ENCODE measurements around the gene SFT2D2.
A peak's percentile ranks its signal among the peaks of the same experiment; 100 is the strongest.

Gene SFT2D2

DNA sequence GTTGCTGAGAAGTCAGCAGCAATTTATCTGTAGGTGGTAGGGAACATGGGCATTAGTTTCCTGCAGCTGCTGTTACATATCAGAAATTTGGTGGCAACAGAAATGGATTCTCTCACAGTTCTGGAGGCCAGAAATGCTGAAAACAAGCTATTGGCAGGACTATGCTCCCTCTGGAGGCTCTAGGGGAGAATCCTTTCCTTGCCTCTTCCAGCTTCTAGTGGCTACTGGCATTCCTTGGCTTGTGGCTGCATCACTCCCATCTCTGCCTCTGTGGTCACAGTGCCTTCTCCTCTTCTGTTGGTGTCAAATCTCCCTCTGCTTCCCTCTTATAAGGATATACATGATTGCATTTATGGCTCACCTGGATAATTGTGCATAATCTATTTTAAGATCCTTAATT is 2.5 kb upstream of the SFT2D2 start:
- DNase-seq (ENCODE audit: low read depth, low spot score), result no peak

DNA sequence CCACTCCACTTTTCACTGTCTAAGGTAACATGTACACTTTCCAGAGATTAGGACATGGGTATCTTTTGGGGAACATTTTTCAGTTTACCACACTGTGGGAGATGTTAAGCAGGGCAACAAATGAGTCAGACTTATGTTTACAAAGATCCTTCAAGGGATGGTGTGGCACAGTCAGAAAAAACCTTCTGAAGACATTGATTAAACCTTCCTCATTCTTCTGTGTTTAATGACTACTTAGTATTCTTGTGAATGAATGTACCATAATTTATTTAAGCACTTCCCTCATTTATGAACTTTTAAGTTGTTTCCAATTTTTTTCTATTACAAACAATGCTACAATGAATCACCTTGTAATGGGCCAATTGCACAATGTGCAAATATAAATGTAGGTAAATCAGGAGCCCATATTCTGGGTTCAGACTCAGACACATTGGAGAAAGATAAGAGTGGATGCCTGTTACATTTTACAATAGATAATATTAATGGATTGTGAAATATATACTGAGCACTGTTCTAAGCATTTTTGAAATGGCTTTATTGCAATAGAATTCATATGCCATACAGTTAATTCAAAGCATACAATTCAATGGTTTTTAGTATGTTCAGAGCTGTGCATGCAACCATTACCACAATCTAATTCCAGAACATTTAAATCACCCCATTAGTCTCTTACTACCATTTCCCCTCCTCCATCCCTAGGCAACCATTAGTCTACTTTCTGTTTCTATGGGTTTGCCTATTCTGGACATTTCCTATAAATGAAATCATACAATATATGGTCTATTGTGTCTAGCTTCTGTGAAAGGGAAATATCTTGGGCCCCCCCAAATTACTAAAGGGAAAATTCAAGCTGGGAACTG is 1.9 kb upstream of the SFT2D2 start:
- no peak for DNase-seq (ENCODE audit: low read depth, low spot score)

DNA sequence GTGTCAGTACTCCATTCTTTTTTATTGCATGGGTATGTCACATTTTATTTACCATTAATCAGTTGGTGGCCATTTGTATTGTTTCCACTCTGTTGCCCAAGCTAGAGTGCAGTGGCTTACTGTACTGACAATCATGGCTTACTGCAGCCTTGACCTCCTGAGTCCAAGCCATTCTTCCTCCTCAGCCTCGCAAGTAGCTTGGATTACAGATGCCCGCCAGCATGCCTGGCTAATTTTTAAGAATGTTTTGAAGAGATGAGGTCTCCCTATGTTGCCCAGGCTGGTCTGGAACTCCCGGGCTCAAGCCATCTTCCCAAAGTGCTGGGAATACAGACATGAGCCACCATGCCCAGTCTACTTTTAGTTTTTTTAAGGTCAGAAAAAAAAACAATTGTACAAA is 813 bp upstream of the SFT2D2 start:
- no peak for DNase-seq (ENCODE audit: low read depth, low spot score)

DNA sequence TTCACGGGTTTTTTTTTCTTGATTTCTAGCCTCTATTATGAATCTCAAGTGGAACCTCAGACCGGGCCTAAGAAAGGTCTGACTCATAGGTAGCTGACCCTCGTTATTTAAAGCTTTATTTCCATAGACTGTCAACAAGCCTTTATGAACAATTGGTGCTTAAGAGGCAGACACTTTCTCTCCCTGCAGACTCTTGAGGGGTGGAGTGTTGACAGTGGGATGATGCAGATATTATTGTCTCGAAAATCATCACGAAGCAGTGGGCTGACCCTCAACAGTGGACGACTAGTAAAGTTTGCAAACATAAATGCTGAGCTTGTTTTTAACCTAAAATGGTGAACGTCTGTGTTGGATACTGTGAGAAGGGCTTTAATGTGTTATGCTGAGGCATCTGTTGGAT is 1.8 kb downstream of the SFT2D2 start:
- DNase-seq (ENCODE audit: low read depth, low spot score), result no peak

DNA sequence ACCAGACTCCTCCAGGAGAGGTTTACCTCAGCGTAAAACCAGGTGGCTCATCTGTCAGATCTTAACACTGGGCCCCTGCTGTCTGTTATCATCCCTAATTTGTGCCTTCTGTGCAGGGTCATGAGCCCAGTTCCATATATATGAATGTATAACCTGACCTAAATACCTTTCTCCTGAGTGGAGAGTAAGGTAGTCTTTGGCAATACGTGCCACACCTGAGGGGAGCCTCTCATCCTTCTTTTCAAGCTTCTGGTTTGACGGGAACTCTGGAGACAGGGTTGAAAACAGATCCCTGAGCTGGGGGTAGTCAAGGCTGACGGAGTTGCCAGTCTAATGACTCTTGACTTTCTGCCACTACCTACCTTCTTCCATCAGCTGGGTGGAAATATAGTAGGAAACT is 4.1 kb downstream of the SFT2D2 start:
- no peak for DNase-seq (ENCODE audit: low read depth, low spot score)

DNA sequence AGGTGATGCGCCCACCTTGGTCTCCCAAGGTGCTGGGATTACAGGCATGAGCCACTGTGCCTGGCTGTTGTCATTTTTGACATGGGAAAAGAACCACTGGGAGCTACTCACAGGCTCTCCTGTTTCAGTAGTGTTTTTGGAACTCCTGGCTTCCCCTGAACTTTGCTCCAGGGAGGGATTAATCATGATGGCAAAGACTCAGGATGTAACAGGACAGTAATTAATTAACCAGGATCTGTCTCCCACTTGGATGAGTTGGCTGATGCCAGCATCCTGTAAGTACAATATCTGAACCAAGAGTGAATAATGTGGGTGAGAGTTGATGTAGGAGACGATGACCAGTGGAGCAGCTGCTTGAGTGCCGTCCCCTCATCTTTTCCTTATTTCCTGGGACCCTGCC is 4.9 kb downstream of the SFT2D2 start:
- no peak for DNase-seq (ENCODE audit: low read depth, low spot score)

DNA sequence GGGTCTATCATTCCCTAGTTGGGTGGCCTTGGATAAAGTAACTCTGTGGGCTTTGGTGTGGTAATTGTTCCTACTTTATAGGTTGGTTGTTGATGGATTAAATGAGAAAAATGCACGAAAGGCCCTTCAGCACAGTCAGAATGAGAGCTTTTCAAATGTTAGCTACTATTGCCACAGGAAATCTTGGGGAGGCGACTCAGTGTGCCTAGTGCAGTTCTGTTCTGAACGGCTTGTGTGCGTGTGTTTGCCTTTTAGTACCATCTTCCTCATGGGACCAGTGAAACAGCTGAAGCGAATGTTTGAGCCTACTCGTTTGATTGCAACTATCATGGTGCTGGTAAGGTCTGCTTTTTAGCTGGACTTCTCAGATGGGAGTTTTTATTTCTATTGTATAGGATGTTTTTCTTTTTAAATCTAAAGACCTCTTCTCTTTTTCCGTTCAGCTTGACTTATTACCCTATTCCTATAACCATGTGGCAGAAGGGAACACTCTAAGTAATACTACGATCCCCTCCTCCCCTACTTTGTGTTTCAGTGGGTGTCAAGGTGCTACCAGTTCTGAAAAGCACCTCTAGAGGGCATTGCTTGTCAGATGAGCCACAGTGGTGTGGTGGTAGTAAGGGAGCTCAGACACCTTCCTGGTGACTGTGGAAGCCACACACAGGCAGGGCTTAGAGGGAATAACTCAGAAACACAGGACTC is 9.2 kb downstream of the SFT2D2 start:
- DNase-seq (ENCODE audit: low read depth, low spot score), result peak; percentile 21

DNA sequence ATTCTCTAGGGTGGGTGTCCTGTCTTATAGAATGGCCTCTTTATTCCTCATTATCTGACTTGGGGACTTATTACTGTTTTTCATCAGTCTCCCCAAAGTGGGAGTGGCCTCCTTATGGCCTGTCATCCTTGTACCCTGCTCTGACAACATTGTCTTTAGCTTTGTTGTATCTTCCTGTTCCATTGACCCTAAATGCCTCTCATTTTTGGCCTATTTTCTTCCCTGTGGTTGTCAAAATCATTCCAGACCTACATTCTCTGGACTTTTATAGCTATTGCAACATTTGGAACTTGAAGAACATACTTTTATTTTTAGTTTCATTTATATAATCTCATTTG is 9.7 kb downstream of the SFT2D2 start:
- DNase-seq (ENCODE audit: low read depth, low spot score), result no peak

DNA sequence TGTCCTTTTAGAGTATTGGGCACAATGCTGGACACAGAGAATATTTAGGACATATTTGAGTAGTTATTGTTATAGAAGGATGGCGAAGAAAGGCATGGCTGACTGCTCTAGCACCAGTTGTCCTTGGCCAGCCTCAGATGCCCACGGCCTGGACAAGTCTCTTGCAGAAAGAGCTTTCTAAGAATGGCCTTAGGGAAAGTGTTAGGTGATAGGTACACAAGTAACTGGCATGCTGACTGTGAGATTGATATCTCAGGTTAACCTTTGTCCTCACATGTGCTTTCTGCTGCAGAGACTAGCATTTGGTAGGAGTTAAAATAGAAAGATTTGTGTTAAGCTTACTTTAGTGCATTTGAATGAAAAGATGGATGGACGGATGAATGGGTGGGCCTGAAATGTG is 10.1 kb downstream of the SFT2D2 start:
- DNase-seq (ENCODE audit: low read depth, low spot score), result no peak

DNA sequence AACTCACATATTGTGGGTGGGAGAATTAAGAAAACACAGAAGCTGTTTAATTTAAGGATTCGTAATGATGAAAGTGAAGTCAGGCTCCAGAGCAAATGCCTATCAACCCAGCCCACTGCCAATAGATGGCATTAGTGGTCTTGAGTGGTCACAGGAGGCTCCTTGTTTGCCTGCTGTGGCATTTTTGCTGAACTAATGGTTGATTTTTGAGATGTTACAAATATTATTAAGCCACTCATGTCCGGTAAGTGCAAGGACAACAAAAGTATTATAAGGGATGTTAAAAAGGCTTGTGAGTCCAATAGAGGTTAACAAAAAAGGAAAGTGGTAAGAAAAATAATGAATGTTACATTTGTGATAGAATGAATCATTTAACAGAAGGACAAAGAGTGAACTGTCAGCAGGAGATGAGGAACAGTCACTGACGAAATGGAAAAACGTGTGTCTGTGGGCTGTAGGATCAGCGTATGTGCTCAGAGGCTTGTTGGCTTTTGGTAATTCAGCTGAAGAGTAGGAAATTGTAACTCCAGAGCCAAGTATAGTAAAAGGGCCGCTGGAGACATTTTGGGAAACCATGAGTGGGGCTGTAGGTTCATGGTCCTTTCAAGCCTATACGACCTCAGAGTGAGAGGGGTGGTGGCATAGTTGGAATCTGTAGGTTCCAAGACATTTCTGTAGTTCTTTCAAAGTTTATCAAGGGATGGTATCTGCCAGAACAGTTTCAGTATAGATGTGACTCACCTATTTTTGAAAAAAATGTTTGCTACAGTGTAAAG is 11.2 kb downstream of the SFT2D2 start:
- DNase-seq (ENCODE audit: low read depth, low spot score), result no peak

DNA sequence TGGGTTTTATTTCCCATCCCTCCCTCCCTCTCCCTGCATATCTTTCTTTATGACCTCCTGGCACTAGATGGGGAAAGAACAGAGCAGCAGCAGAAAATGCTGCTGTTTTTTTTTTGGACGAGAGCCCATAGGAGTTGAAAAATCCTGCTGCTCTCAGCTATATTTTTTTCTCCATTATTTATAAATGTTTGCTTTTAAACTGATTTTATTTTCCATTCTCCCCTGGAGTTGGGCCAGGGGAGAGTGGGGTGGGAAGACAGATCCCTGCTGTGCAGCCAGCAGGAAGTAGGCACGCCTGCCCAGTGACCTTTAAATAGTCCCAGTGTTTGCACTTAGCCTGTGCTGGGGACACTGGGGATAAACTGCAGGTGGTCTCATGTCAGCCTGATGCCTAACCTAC is 17.4 kb downstream of the SFT2D2 start:
- DNase-seq (ENCODE audit: low read depth, low spot score), result no peak

DNA sequence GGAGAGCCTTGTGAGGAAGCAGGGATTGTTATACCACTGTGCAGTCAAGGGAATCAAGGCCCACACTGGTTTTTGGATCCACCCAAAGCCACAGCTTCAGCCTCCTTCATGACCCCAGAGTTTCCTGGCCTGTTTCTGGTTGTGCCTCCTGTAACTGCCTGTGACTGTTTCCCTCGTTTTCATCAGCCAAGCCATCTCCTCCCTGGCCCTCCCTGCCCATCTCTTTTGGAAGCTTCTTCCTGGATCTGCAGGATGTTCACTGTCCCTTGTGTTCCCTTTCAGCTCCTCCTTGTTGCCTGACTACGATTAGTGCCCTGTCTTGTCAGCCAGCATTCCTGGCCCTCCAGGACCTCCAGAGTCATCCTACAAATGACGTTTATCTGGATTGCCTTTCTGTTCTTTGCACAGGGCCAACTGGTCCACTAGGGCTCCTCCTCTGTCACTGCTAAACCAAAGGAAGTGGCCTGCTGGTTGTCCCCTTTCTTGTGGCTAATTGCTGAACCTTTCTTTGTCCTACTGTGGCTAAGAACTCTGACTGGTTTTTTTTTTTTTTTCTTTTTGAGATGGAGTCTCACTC is 17.9 kb downstream of the SFT2D2 start:
- no peak for DNase-seq (ENCODE audit: low read depth, low spot score)

DNA sequence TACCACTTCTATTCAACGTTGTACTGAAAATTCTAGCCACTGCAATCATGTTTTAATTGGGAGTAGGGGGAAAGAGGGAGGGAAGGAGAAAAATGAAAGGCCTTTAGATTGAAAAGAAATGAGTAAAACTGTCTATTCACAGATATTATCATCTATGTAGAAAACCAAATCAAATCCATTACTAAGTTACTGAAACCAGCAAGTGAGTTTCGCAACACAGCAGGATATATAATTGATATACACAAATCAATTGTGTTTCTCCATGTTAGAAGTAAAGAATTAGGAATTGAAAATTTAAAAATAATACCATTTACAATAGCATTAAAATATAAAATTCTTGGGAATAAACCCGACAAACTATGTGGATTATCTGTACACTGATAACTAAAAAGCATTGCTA is 19.2 kb downstream of the SFT2D2 start:
- DNase-seq (ENCODE audit: low read depth, low spot score), result no peak

DNA sequence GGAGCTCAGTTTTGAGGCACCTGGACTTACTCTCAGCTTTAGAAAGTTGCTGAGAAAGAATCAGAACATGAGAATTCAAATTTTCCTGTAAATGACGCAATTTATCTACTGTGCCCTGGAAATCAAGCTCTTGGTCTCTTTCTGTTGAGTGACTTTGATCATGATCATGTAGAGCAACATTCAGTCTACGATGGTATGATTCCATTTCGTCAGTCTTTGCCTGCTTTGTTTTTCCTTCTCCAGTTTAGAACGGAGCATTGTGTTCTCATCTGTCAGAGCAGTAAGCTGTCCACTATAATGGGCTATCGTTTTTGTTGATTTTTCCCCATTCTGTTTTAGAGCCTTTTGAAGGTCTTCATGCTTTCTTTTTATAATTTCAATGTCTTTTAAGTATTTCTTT is 20.7 kb downstream of the SFT2D2 start:
- no peak for DNase-seq (ENCODE audit: low read depth, low spot score)

DNA sequence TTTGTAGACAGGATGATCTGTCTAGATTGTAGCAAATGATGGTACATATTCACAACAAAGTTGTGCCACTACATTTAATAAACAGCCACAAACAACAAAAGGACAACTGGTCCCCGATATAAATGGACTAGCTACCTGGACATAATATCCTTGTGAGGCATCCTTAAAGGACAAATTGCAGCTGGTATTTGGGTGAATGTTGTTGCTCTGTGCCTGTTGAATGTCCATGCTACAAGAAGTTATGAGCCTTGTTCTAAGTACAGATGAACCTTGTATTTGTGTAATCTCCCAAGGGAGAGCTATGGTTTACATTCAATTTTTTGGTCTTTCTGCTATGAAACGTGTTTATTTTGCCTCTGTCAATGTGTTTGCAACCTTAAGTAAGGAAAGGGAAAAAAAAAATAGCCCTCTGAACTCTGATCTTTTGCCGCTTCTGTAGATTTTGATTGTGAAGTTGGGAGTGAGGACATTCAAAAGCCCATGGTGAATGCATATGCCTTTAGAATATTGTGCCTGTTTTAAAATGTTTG is 26.5 kb downstream of the SFT2D2 start:
- no peak for DNase-seq (ENCODE audit: low read depth, low spot score)

DNA sequence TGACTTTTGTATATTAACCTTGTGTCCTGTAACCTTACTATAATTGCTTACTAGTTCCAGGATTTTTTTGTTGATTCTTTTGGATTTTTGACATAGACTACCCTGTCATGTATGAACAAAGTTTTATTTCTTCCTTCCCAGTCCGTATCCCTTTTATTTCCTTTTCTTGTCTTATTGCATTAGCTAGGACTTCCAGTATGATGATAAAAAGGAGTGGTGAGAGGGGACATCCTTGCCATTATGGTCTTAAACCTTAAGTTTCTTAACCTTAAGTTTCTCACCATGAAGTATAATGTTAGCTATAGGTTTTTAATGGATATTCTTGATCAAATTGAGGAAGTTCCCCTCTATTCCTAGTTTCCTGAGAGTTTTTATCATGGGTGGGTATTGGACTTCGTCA is 30.4 kb downstream of the SFT2D2 start:
- no peak for DNase-seq (ENCODE audit: low read depth, low spot score)

DNA sequence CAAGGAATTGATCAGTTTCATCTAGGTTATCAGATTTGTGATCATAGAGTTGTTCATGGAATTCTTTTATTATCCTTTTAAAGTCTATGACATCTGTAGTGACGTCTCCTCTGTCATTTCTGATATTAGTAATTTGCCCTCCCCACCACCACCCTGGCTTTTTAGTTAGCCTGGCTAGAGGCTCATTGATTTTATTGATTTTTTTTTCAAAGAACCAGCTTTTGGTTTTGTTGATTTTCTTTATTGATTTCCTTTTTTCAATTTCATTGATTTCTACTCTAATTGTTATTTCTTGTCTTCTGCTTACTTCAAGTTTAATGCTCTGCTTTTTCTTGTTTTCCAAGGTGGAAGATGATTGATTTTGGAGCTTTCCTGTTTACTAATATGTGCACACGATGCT is 31.6 kb downstream of the SFT2D2 start:
- DNase-seq (ENCODE audit: low read depth, low spot score), result no peak

DNA sequence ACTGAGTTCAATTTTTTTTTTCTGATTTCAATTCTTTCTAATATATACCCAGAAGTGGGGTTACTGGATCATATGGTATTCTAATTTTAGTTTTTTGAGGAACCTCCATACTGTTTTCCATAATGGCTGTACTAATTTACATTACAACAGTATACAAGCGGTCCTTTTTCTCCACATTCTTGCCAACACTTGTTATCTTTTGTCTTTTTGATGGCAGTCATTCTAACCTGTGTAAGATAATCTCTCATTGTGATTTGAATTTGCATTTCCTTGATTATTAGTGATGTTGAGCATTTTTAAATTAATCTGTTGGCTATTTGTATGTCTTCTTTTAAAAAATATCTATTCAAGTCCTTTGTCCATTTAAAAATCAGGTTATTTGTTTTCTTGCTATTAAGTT is 33.8 kb downstream of the SFT2D2 start:
- DNase-seq (ENCODE audit: low read depth, low spot score), result no peak

DNA sequence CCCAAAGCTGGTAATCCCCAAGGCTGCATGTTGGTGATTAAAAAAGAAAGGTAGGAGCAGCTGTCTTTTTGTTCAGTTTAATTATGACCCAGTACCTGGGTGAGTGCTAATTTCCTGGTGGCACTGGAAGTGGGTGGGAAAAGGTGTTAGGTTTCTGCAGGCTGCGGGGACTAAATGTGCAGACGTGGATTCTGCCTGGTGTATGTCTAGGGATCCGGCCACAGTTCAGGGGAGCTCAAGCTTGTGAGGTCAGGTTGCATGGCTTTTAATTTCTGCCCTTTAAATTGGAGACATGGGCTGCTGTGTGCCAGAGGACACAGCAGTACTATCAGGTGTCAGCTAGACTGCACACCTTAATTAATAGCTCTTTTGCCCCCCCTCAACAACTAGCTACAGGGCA is 34.6 kb downstream of the SFT2D2 start:
- no peak for DNase-seq (ENCODE audit: low read depth, low spot score)

DNA sequence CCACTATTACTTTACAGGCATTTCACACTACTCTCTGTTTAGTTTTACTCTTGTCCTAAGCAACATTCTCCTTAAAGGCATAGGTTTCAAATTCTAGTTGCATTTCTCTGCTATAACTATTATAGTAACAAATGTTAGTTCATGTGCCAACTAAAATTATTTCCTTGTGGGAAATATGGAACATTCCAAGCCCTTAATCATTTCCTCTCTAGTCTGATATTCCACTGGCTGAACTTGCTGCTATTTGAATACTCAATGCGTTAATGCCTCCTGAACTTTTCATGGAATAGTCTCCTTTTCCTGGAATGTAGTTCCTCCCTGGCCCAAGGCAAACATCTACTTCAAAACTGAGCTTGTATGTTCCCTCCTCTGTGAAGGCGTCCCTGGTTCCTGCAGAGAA is 35.6 kb downstream of the SFT2D2 start:
- DNase-seq (ENCODE audit: low read depth, low spot score), result no peak

DNA sequence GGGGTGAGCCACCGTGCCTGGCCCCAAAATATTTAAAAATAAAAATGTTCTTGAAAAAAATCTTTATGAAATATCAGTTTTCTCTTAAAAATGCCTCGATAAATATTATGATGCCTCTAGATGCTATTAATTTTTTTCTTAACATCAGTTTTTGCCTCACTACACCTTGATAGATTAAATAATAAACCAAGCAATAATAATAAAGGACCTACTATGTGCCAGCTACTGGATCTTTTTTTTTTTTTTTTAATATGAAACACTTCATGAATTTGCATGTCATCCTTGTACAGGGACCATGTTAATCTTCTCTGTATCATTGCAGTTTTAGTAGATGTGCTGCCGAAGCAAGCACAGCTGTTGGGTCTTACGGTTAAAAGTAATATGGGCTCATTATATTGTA is 37.3 kb downstream of the SFT2D2 start:
- no peak for DNase-seq (ENCODE audit: low read depth, low spot score)

DNA sequence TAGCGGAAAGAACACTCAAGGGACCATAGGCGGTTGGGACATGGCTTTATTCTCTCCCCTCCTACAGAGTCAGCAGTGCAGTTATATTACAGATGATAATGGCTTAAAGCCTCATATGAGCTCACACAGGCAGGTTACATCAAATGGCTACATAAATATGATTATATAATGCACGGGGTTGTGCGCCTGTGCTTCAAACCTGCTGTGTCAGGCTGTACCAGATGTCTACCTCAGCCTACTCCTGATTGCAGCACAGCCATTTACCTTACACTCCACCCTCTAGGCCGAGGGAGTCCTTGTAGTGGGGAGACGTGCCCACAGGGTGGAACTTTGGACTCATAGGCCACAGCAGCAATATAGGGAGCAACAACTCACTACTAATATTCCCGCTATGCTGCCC is 38.5 kb downstream of the SFT2D2 start:
- DNase-seq (ENCODE audit: low read depth, low spot score), result no peak

All from activated CD4-positive, CD25-positive, alpha-beta regulatory T cell treated with anti-CD3 and anti-CD28 coated beads, Interleukin-2, amount 50 U/mL, for 16 hours (primary cell).